Kidney epithelial cell (primary cell): Measurements from ENCODE around the gene NR3C1. TPM values are rescaled to one million over a fixed set of nuclear protein-coding genes. Genes with fewer than 3 reads are reported as not detected.

Source experiments
- DNase-seq: peaks from one replicate; pipeline ENCODE4 v3.0.0-alpha.2; 2010; ENCODE audit warnings: low read depth
- H3K27me3 ChIP-seq: 2 replicates; pipeline ENCODE4 v1.6.0; 2011; ENCODE audit warnings: low read length; ENCODE audit not compliant: control insufficient read depth, insufficient read depth
- H3K36me3 ChIP-seq: 2 replicates; pipeline ENCODE4 v1.5.1; 2011; ENCODE audit warnings: low read length; ENCODE audit not compliant: control insufficient read depth, insufficient read depth
- H3K4me3 ChIP-seq: 2 replicates; pipeline ENCODE4 v1.5.1; 2011; ENCODE audit warnings: low read depth, mild to moderate bottlenecking, control low read depth, low read length
- CTCF ChIP-seq: IDR thresholded peaks from 2 replicates; pipeline ENCODE4 v1.5.1; 2011; ENCODE audit warnings: mild to moderate bottlenecking, moderate library complexity, low read length, control low read depth, inconsistent platforms; ENCODE audit not compliant: insufficient read depth, poor library complexity, severe bottlenecking
- total RNA-seq: library from RNA; depleted of rRNA; stranded (reverse); fragments of >200 nt; gene quantifications from 2 replicates; pipeline ENCODE4 v1.2.3, GENCODE V29; 2015

The NR3C1 gene
- total RNA-seq, 1 donor from 2014 or later = 18.3 TPM

GRCh38 chr5:143374496-143375217 is 28.8 kb downstream of the NR3C1 start:
- DNase-seq = no peak
- TF ChIP-seq CTCF = no peak
- no peak overlapping the region for H3K4me3 ChIP-seq
- no peaks in the 10 kb centered on the region for H3K36me3 ChIP-seq
- H3K27me3 ChIP-seq = no peaks in the 10 kb centered on the region

- H3K4me3 ChIP-seq = no peak overlapping the region
- no peak for DNase-seq
- TF ChIP-seq CTCF = no peak
- H3K36me3 ChIP-seq = no peaks in the 10 kb centered on the region
- H3K27me3 ChIP-seq = no peaks in the 10 kb centered on the region
Measured at GRCh38 chr5:143373076-143373475, 30.4 kb downstream of the NR3C1 start.

GRCh38 chr5:143372187-143372829 is 31.2 kb downstream of the NR3C1 start:
- TF ChIP-seq CTCF = no peak
- Histone ChIP-seq H3K27me3 (no peaks in the 10 kb centered on the region), H3K4me3 (no peak overlapping the region), H3K36me3 (no peaks in the 10 kb centered on the region)
- DNase-seq = no peak

- no peak overlapping the region for H3K4me3 ChIP-seq
- DNase-seq = no peak
- H3K27me3 ChIP-seq = no peaks in the 10 kb centered on the region
- TF ChIP-seq CTCF = no peak
- no peaks in the 10 kb centered on the region for H3K36me3 ChIP-seq
Measured at GRCh38 chr5:143370440-143370839, 33.0 kb downstream of the NR3C1 start.

- no peaks in the 10 kb centered on the region for H3K36me3 ChIP-seq
- no peak overlapping the region for H3K4me3 ChIP-seq
- DNase-seq = no peak
- no peak for TF ChIP-seq CTCF
- no peaks in the 10 kb centered on the region for H3K27me3 ChIP-seq
Measured at GRCh38 chr5:143364061-143364460, 39.4 kb downstream of the NR3C1 start.
